Duodenal mucosa (tissue), 2 donors: ENCODE results near the gene TLE1.

Source experiments
- H3K27ac ChIP-seq: one replicate; pipeline ENCODE4 v1.7.0; 2013; ENCODE audit warnings: low read depth, low read length
- H3K27me3 ChIP-seq, 2 donors: one replicate each; pipeline ENCODE4 v1.7.0; 2013; ENCODE audit warnings: low read length in 2 of 2, control low read depth in 1 of 2; ENCODE audit not compliant: insufficient read depth in 2 of 2, control insufficient read depth in 1 of 2
- H3K36me3 ChIP-seq, 2 donors: one replicate each; pipeline ENCODE4 v1.7.0; 2013; ENCODE audit warnings: low read length in 2 of 2, control low read depth in 1 of 2; ENCODE audit not compliant: insufficient read depth in 2 of 2, control insufficient read depth in 1 of 2
- H3K4me1 ChIP-seq, 2 donors: one replicate each; pipeline ENCODE4 v1.7.0; 2013; ENCODE audit warnings: low read length in 2 of 2, control low read depth in 1 of 2; ENCODE audit not compliant: insufficient read depth in 2 of 2, control insufficient read depth in 1 of 2
- H3K4me3 ChIP-seq, 2 donors: one replicate each; pipeline ENCODE4 v1.7.0; 2013; ENCODE audit warnings: low read length in 2 of 2, low read depth in 1 of 2
- H3K9ac ChIP-seq, 2 donors: one replicate each; pipeline ENCODE4 v1.7.0; 2013; ENCODE audit warnings: low read length in 2 of 2, low read depth in 1 of 2
- H3K9me3 ChIP-seq, 2 donors: one replicate each; pipeline ENCODE4 v1.7.0; 2013; ENCODE audit warnings: low read length in 2 of 2, control low read depth in 1 of 2; ENCODE audit not compliant: control insufficient read depth in 1 of 2

The TLE1 gene

GRCh38 chr9:81564632-81565031 is 124.7 kb downstream of the TLE1 start:
- no peaks in the 10 kb centered on the region for H3K27me3 ChIP-seq
- no peaks in the 10 kb centered on the region for H3K4me1 ChIP-seq
- H3K9me3 ChIP-seq, result no peaks in the 10 kb centered on the region
- H3K27ac ChIP-seq, result no peak overlapping the region
- no peaks in the 10 kb centered on the region for H3K36me3 ChIP-seq
- no peak overlapping the region for H3K4me3 ChIP-seq
- no peak overlapping the region for H3K9ac ChIP-seq

GRCh38 chr9:81563739-81564138 is 125.6 kb downstream of the TLE1 start:
- no peak overlapping the region for H3K27ac ChIP-seq
- no peaks in the 10 kb centered on the region for H3K9me3 ChIP-seq
- H3K4me1 ChIP-seq, result no peaks in the 10 kb centered on the region
- no peaks in the 10 kb centered on the region for H3K36me3 ChIP-seq
- no peak overlapping the region for H3K4me3 ChIP-seq
- no peaks in the 10 kb centered on the region for H3K27me3 ChIP-seq
- H3K9ac ChIP-seq, result no peak overlapping the region

- Histone ChIP-seq H3K36me3 (no peaks in the 10 kb centered on the region), H3K4me1 (no peaks in the 10 kb centered on the region), H3K9ac (no peak overlapping the region), H3K9me3 (no peaks in the 10 kb centered on the region), H3K27me3 (no peaks in the 10 kb centered on the region), H3K4me3 (no peak overlapping the region), H3K27ac (no peak overlapping the region)
These were observed 126.3 kb downstream of the TLE1 start for GRCh38 chr9:81563020-81563407.

- Histone ChIP-seq H3K27ac (no peak overlapping the region), H3K36me3 (no peaks in the 10 kb centered on the region), H3K9ac (no peak overlapping the region), H3K4me3 (no peak overlapping the region), H3K27me3 (no peaks in the 10 kb centered on the region), H3K4me1 (no peaks in the 10 kb centered on the region), H3K9me3 (no peaks in the 10 kb centered on the region)
These were observed 126.9 kb downstream of the TLE1 start for GRCh38 chr9:81562231-81563019.

GRCh38 chr9:81560851-81561732 is 128.3 kb downstream of the TLE1 start:
- H3K27ac ChIP-seq, result no peak overlapping the region
- H3K9ac ChIP-seq, result no peak overlapping the region

GRCh38 chr9:81559709-81560108 is 129.6 kb downstream of the TLE1 start:
- Histone ChIP-seq H3K4me1 (no peaks in the 10 kb centered on the region), H3K27ac (no peak overlapping the region), H3K4me3 (no peak overlapping the region)

More at GRCh38 chr9:81560851-81561732, 128.3 kb downstream of the TLE1 start:
- H3K9me3 ChIP-seq, result no peaks in the 10 kb centered on the region
- no peaks in the 10 kb centered on the region for H3K4me1 ChIP-seq
- H3K36me3 ChIP-seq, result no peaks in the 10 kb centered on the region
- no peak overlapping the region for H3K4me3 ChIP-seq
- no peaks in the 10 kb centered on the region for H3K27me3 ChIP-seq

GRCh38 chr9:81559197-81559596 is 130.2 kb downstream of the TLE1 start:
- H3K9ac ChIP-seq, result no peak overlapping the region
- H3K27me3 ChIP-seq, result no peaks in the 10 kb centered on the region
- no peak overlapping the region for H3K4me3 ChIP-seq
- H3K36me3 ChIP-seq, result no peaks in the 10 kb centered on the region
- H3K9me3 ChIP-seq, result no peaks in the 10 kb centered on the region
- H3K4me1 ChIP-seq, result no peaks in the 10 kb centered on the region
- no peak overlapping the region for H3K27ac ChIP-seq

More at GRCh38 chr9:81559709-81560108, 129.6 kb downstream of the TLE1 start:
- Histone ChIP-seq H3K9me3 (no peaks in the 10 kb centered on the region), H3K9ac (no peak overlapping the region), H3K36me3 (no peaks in the 10 kb centered on the region), H3K27me3 (no peaks in the 10 kb centered on the region)

GRCh38 chr9:81558091-81558830 is 131.1 kb downstream of the TLE1 start:
- no peak overlapping the region for H3K9ac ChIP-seq
- no peaks in the 10 kb centered on the region for H3K4me1 ChIP-seq
- H3K9me3 ChIP-seq, result no peaks in the 10 kb centered on the region
- no peak overlapping the region for H3K27ac ChIP-seq
- H3K36me3 ChIP-seq, result no peaks in the 10 kb centered on the region
- H3K4me3 ChIP-seq, result no peak overlapping the region
- no peaks in the 10 kb centered on the region for H3K27me3 ChIP-seq

GRCh38 chr9:81557452-81558090 is 131.8 kb downstream of the TLE1 start:
- H3K4me3 ChIP-seq, result no peak overlapping the region
- no peaks in the 10 kb centered on the region for H3K36me3 ChIP-seq
- no peak overlapping the region for H3K9ac ChIP-seq
- peaks cover 5% of the 10 kb centered on the region in 2 donors for H3K4me1 ChIP-seq
- no peaks in the 10 kb centered on the region for H3K27me3 ChIP-seq
- no peaks in the 10 kb centered on the region for H3K9me3 ChIP-seq
- H3K27ac ChIP-seq, result no peak overlapping the region
